Esophagus (tissue), 2 donors: ENCODE results near the gene CNIH4. TPM values are rescaled to one million over a fixed set of nuclear protein-coding genes. Genes with fewer than 3 reads are reported as not detected.

Experiments
- H3K27ac ChIP-seq, 2 donors: one replicate each; pipeline ENCODE4 v1.5.1; 2013; ENCODE audit warnings: low read depth in 2 of 2, mild to moderate bottlenecking in 2 of 2, inconsistent platforms in 1 of 2, low read length in 1 of 2, moderate library complexity in 1 of 2
- H3K27me3 ChIP-seq, 2 donors: one replicate each; pipeline ENCODE4 v1.6.1; 2013; ENCODE audit warnings: low read length in 2 of 2, control low read depth in 1 of 2, mild to moderate bottlenecking in 1 of 2; ENCODE audit not compliant: insufficient read depth in 2 of 2, control insufficient read depth in 1 of 2
- H3K36me3 ChIP-seq, 2 donors: one replicate each; pipeline ENCODE4 v1.6.1; 2013; ENCODE audit warnings: low read length in 1 of 2; ENCODE audit not compliant: control insufficient read depth in 2 of 2, insufficient read depth in 2 of 2
- H3K4me1 ChIP-seq, 2 donors: one replicate each; pipeline ENCODE4 v1.6.1; 2013; ENCODE audit warnings: low read length in 1 of 2; ENCODE audit not compliant: control insufficient read depth in 2 of 2, insufficient read depth in 2 of 2
- H3K4me3 ChIP-seq, 2 donors: one replicate each; pipeline ENCODE4 v1.5.1; 2013; ENCODE audit warnings: low read length in 2 of 2, mild to moderate bottlenecking in 2 of 2, low read depth in 1 of 2, moderate library complexity in 1 of 2
- H3K9me3 ChIP-seq, 2 donors: one replicate each; pipeline ENCODE4 v1.6.1; 2013; ENCODE audit warnings: mild to moderate bottlenecking in 2 of 2, low read depth in 1 of 2, low read length in 1 of 2, moderate library complexity in 1 of 2; ENCODE audit not compliant: control insufficient read depth in 2 of 2, insufficient read depth in 1 of 2
- WGBS, 2 donors: extraction: QIAGEN DNeasy Blood & Tissue Kit; methylation state at CpG; one replicate each; pipeline ENCODE4 v1.1.7; 2013; 5-methylcytosine and 5-hydroxymethylcytosine counted together
- polyA plus RNA-seq, 2 donors: library from polyadenylated mRNA; stranded (reverse); fragments of 200-250 nt; gene quantifications; one replicate each; pipeline ENCODE4 v1.2.3, GENCODE V29; 2013
- donor health status: healthy with polysubstance abuse.
- donor health status: Bipolar disorder and iron deficiency.

CNIH4 gene
- polyA plus RNA-seq, 2 donors: 57.0 to 71.4 TPM

- Histone ChIP-seq H3K4me1 (no peaks in the 10 kb centered on the region), H3K4me3 (no peak overlapping the region), H3K9me3 (no peaks in the 10 kb centered on the region), H3K36me3 (peaks cover 5 to 11% of the 10 kb centered on the region in 2 donors), H3K27me3 (no peaks in the 10 kb centered on the region), H3K27ac (no peak overlapping the region)
- WGBS, 2 donors: 90 to 92% methylated on average over 5 of the region's 5 CpGs
Measured at GRCh38 chr1:224373008-224373590, 16.4 kb downstream of the CNIH4 start.

- H3K4me1 ChIP-seq: no peaks in the 10 kb centered on the region
- peaks cover 7 to 8% of the 10 kb centered on the region in 2 donors for H3K36me3 ChIP-seq
- no peaks in the 10 kb centered on the region for H3K27me3 ChIP-seq
- H3K4me3 ChIP-seq: no peak overlapping the region
- H3K27ac ChIP-seq: no peak overlapping the region
- H3K9me3 ChIP-seq: no peaks in the 10 kb centered on the region
- 69 to 77% methylated on average over 3 of the region's 3 CpGs for WGBS, 2 donors
Measured at GRCh38 chr1:224375059-224375458, 18.4 kb downstream of the CNIH4 start.

- Histone ChIP-seq H3K27ac (no peak overlapping the region), H3K4me3 (no peak overlapping the region), H3K4me1 (no peaks in the 10 kb centered on the region), H3K27me3 (no peaks in the 10 kb centered on the region), H3K36me3 (peaks cover 2 to 8% of the 10 kb centered on the region in 2 donors), H3K9me3 (no peaks in the 10 kb centered on the region)
- 80 to 85% methylated on average over 2 of the region's 2 CpGs for WGBS, 2 donors
Measured at GRCh38 chr1:224377676-224378006, 21.0 kb downstream of the CNIH4 start.

GRCh38 chr1:224378855-224379631 lies 22.4 kb downstream of the CNIH4 start:
- WGBS, 2 donors: 81 to 91% methylated on average over 7 of the region's 7 CpGs
- no peaks in the 10 kb centered on the region for H3K9me3 ChIP-seq
- no peak overlapping the region for H3K27ac ChIP-seq
- peaks cover 2 to 6% of the 10 kb centered on the region in 2 donors for H3K36me3 ChIP-seq
- no peaks in the 10 kb centered on the region for H3K4me1 ChIP-seq
- no peak overlapping the region for H3K4me3 ChIP-seq
- no peaks in the 10 kb centered on the region for H3K27me3 ChIP-seq

DNA sequence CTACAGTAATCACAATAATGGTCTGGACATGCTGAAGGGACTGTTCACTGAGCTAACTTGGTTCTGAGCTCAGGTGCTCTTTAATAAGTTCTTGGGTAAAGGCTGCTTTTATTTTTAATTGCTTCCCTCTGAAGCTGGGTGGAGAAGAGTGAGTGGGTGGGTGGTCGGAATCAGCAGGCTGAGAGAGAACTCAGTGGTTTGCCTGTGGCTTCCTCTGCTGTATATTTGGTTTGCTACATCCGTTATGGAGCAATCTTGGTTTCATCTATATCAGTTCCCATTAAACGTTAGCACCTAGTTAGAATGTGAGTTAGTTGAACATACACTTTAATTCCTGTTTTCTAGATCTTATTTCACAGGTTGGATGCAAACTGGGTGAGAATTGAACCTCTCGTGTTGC lies 23.3 kb downstream of the CNIH4 start:
- peaks cover 2 to 6% of the 10 kb centered on the region in 2 donors for H3K36me3 ChIP-seq
- H3K4me1 ChIP-seq: no peaks in the 10 kb centered on the region
- 59 to 61% methylated on average over 4 of the region's 4 CpGs for WGBS, 2 donors
- no peaks in the 10 kb centered on the region for H3K9me3 ChIP-seq
- H3K4me3 ChIP-seq: no peak overlapping the region
- no peaks in the 10 kb centered on the region for H3K27me3 ChIP-seq
- H3K27ac ChIP-seq: no peak overlapping the region

GRCh38 chr1:224381880-224382548 lies 25.3 kb downstream of the CNIH4 start:
- H3K4me3 ChIP-seq: no peak overlapping the region
- 87 to 93% methylated on average over 4 of the region's 4 CpGs for WGBS, 2 donors
- no peaks in the 10 kb centered on the region for H3K27me3 ChIP-seq
- H3K9me3 ChIP-seq: no peaks in the 10 kb centered on the region
- no peaks in the 10 kb centered on the region for H3K4me1 ChIP-seq
- H3K27ac ChIP-seq: no peak overlapping the region
- peaks cover under 1 to 2% of the 10 kb centered on the region in 2 donors for H3K36me3 ChIP-seq

GRCh38 chr1:224383218-224383617 lies 26.5 kb downstream of the CNIH4 start:
- peaks cover 0 to 2% of the 10 kb centered on the region in 2 donors for H3K36me3 ChIP-seq
- no peak overlapping the region for H3K27ac ChIP-seq
- H3K27me3 ChIP-seq: no peaks in the 10 kb centered on the region
- WGBS, 2 donors: 90 to 93% methylated on average over 3 of the region's 3 CpGs
- no peaks in the 10 kb centered on the region for H3K4me1 ChIP-seq
- no peak overlapping the region for H3K4me3 ChIP-seq
- H3K9me3 ChIP-seq: no peaks in the 10 kb centered on the region

DNA sequence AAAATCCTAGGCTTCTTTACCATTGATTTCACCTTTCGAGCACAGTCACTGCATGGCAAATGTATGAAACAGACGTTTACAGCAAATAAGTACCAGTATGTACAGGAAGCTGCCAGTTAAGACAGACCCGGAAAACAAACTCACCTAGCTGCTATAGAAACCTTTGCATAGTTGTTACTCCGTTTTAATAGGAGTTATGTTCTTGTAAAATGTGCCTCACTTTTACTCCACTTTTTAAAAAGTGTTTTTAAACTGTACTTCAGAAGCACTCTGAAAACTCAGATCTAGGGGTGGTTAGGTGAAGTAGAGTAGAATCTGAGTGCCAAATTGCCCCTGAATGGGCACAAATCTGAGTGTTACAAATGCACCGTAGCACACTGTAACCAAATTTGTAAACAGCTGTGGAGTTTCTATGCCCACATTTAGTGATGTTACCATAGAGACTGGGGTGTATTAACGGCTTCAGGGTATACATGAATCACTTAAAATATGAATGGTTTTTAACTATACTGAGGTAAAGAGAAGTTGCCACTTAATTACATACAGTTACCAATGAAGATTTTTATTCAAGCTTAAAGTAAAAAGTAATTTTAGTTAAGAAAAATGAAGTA lies 30.7 kb downstream of the CNIH4 start:
- no peaks in the 10 kb centered on the region for H3K27me3 ChIP-seq
- H3K4me3 ChIP-seq: no peak overlapping the region
- no peaks in the 10 kb centered on the region for H3K9me3 ChIP-seq
- H3K27ac ChIP-seq: no peak overlapping the region
- no peaks in the 10 kb centered on the region for H3K4me1 ChIP-seq
- H3K36me3 ChIP-seq: peaks cover 0 to 5% of the 10 kb centered on the region in 2 donors
- WGBS, 2 donors: 43 to 46% methylated on average over 6 of the region's 6 CpGs

DNA sequence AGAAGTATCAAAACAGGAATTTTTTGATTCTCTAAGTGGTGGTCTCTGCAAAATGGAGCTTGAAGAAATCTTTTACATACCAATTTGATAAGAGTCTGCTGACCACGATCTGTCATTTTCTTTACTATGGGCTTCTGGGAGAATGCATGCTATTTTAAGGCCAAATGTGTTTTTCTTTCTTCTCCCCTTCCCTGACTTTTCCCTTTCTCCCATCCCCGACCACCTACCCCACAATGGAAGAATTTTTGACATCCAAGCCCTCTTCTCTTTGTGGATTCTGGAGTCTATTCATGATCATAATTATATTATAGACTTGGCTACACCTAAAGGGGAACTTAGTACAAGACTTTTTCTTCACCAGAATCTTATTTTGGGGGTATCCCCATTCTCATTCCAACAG lies 31.3 kb downstream of the CNIH4 start:
- Histone ChIP-seq H3K9me3 (no peaks in the 10 kb centered on the region), H3K27ac (no peak overlapping the region), H3K4me1 (no peaks in the 10 kb centered on the region), H3K4me3 (no peak overlapping the region), H3K27me3 (no peaks in the 10 kb centered on the region), H3K36me3 (peaks cover 0 to 5% of the 10 kb centered on the region in 2 donors)
- WGBS, 2 donors: 84 to 87% methylated on average over 2 of the region's 2 CpGs
